Glutamatergic neuron (in vitro differentiated cells): ENCODE measurements around the gene WDTC1. TPM values are rescaled to one million over a fixed set of nuclear protein-coding genes. Genes with fewer than 3 reads are reported as not detected.
"Not testable (repeated sequence)": the region's sequence is repeated elsewhere in the genome, so short reads cannot be mapped to it uniquely, and the experiment has no call there.

Experiments
- DNase-seq: peaks from one replicate; pipeline ENCODE4 v3.0.0; 2022
- H3K27ac Mint-ChIP-seq: one replicate; pipeline ENCODE4 v1.8.0; 2020; ENCODE audit warnings: mild to moderate bottlenecking, mixed read lengths, inconsistent platforms; ENCODE audit not compliant: unreplicated experiment
- H3K27me3 Mint-ChIP-seq: one replicate; pipeline ENCODE4 v1.8.0; 2020; ENCODE audit warnings: mild to moderate bottlenecking, moderate library complexity, mixed read lengths, inconsistent platforms; ENCODE audit not compliant: unreplicated experiment
- H3K36me3 Mint-ChIP-seq: one replicate; pipeline ENCODE4 v1.8.0; 2020; ENCODE audit warnings: mild to moderate bottlenecking, mixed read lengths, inconsistent platforms; ENCODE audit not compliant: unreplicated experiment
- H3K4me1 Mint-ChIP-seq: one replicate; pipeline ENCODE4 v1.8.0; 2020; ENCODE audit warnings: mild to moderate bottlenecking, low read depth, mixed read lengths, inconsistent platforms; ENCODE audit not compliant: unreplicated experiment
- H3K4me3 Mint-ChIP-seq: one replicate; pipeline ENCODE4 v1.8.0; 2020; ENCODE audit warnings: mild to moderate bottlenecking, mixed read lengths, inconsistent platforms; ENCODE audit not compliant: unreplicated experiment
- H3K9me3 Mint-ChIP-seq: one replicate; pipeline ENCODE4 v1.8.0; 2020; ENCODE audit warnings: mild to moderate bottlenecking, moderate library complexity, mixed read lengths, inconsistent platforms; ENCODE audit not compliant: unreplicated experiment
- total RNA-seq: library from RNA; stranded (reverse); fragmentation: NEBNext Ultra II Directional; extraction: Animal tissue kit (Norgen Biotek cat#: 25700); gene quantifications from one replicate; pipeline ENCODE4 v1.2.1, GENCODE V29; 2021; ENCODE audit not compliant: unreplicated experiment
- TF ChIP-seq, protein P1 (sequence below): fragments of 200-600 bp; sonication (generic); IDR thresholded peaks from one replicate; pipeline ENCODE4 v1.5.0; 2021; ENCODE audit not compliant: partially characterized antibody, unreplicated experiment

The WDTC1 gene
- total RNA-seq, 1 donor from 2014 or later, result 49.4 TPM

DNA sequence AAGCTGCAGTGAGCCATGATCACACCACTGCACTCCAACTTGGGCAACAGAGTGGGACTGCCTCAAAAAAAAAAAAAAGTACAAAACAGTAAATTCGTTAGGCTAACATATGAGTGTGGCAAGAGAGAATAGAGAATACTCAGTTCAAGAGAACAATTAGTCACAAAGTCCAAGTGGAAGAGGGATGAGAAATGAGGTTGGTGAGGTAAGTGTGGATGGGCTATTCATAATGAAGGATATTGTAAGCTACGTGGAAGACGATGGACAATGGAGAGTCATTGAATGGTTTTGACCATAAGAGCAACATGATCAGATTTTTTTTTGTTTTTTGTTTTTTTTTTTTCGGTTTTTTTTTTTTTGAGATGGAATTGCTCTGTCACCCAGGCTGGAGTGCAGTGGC is 34.8 kb downstream of the WDTC1 start:
- Mint-ChIP-seq H3K36me3 (peaks cover 5% of the 10 kb centered on the region), H3K27me3 (peaks cover 4% of the 10 kb centered on the region), H3K4me3 (no peak overlapping the region), H3K9me3 (no peaks in the 10 kb centered on the region), H3K27ac (no peak overlapping the region), H3K4me1 (no peaks in the 10 kb centered on the region)
- no peak for DNase-seq
- TF ChIP-seq, protein P1, sequence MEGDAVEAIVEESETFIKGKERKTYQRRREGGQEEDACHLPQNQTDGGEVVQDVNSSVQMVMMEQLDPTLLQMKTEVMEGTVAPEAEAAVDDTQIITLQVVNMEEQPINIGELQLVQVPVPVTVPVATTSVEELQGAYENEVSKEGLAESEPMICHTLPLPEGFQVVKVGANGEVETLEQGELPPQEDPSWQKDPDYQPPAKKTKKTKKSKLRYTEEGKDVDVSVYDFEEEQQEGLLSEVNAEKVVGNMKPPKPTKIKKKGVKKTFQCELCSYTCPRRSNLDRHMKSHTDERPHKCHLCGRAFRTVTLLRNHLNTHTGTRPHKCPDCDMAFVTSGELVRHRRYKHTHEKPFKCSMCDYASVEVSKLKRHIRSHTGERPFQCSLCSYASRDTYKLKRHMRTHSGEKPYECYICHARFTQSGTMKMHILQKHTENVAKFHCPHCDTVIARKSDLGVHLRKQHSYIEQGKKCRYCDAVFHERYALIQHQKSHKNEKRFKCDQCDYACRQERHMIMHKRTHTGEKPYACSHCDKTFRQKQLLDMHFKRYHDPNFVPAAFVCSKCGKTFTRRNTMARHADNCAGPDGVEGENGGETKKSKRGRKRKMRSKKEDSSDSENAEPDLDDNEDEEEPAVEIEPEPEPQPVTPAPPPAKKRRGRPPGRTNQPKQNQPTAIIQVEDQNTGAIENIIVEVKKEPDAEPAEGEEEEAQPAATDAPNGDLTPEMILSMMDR, result no peak

DNA sequence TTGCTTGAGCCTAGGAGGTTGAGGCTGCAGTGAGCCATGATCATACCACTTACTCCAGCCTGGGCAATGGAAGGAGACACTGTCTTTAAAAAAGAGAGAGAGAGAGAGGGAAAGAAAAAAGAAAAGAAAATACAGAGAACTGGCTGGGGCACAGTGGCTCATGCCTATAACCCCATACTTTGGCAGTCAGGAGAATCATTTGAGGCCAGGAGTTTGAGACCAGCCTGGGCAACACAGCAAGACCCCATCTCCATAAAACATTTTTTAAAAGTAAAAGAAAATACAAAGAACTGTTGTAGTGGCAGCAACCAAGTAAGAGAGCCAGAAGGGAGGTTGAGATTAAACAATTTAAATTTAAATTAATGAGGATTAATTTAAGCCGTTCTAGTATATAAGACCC is 39.8 kb downstream of the WDTC1 start:
- Mint-ChIP-seq H3K9me3 (peaks cover 9% of the 10 kb centered on the region), H3K4me1 (no peaks in the 10 kb centered on the region), H3K27ac (no peak overlapping the region), H3K27me3 (peaks cover 4% of the 10 kb centered on the region), H3K4me3 (no peak overlapping the region), H3K36me3 (peaks cover 26% of the 10 kb centered on the region)
- no peak for DNase-seq
- TF ChIP-seq, protein P1, result no peak

DNA sequence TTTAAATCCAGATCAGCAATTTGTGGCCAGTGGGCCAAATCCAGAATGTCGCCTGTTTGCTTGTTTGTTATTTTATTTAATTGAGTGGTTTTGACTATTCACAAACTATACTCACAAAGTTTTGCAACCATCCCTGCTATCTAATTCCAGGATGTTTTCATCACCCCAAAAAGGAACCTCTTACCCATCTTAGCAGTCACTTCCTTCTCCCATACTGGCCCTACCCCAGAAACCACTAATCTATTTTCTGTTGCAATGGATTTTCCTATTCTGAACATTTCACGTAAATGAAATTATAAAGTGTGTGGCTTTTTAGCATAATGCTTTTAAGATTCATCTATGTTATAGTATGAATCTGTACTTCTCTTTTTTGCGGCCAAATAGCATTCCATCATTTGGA is 41.3 kb downstream of the WDTC1 start:
- H3K4me3 Mint-ChIP-seq, result no peak overlapping the region
- peaks cover 9% of the 10 kb centered on the region for H3K9me3 Mint-ChIP-seq
- DNase-seq, result no peak
- peaks cover 23% of the 10 kb centered on the region for H3K36me3 Mint-ChIP-seq
- TF ChIP-seq, protein P1, result no peak
- no peaks in the 10 kb centered on the region for H3K4me1 Mint-ChIP-seq
- H3K27ac Mint-ChIP-seq, result no peak overlapping the region
- peaks cover 3% of the 10 kb centered on the region for H3K27me3 Mint-ChIP-seq

DNA sequence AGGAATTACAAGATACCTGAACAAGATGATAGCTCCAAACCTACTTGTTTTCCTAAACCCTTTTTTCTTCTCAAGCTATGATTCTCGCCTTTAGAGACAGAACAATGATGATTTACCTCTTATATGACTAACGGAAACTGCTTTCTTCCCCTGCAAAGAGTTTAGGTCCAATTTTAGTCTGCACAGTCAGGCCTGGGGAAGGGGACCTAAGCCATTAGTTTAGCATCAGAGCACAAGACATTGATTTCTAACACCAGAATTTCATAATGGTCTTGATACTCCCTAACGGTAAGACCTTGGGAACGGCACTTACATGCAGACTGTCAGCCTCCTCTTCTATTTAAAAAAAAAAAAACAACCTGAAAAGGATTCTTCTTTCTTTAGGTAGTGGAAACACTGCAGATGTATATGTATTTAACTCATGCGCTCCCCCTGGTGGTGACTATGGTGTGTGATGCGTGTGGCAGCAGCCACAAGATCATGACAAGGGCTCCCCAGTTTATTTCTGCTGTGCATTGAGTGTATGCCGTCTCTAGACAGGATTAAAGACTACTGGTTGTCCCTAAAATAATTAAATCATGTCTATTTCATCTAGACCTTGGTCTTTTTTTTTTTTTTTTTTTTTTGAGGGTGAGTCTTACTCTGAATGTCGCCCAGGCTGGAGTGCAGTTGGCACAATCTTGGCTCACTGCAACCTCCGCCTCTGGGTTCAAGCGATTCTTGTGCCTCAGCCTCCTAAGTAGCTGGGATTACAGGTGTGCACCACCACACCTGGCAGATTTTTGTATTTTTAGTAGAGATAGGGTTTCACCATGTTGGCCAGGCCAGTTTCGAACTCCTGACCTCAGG is 50.2 kb downstream of the WDTC1 start:
- Mint-ChIP-seq H3K27me3 (peaks cover 6% of the 10 kb centered on the region), H3K4me3 (no peak overlapping the region), H3K4me1 (peaks cover 8% of the 10 kb centered on the region), H3K9me3 (peaks cover 3% of the 10 kb centered on the region), H3K27ac (no peak overlapping the region), H3K36me3 (no peaks in the 10 kb centered on the region)
- TF ChIP-seq, protein P1, result peak; percentile 88
- peak; percentile 90 for DNase-seq

DNA sequence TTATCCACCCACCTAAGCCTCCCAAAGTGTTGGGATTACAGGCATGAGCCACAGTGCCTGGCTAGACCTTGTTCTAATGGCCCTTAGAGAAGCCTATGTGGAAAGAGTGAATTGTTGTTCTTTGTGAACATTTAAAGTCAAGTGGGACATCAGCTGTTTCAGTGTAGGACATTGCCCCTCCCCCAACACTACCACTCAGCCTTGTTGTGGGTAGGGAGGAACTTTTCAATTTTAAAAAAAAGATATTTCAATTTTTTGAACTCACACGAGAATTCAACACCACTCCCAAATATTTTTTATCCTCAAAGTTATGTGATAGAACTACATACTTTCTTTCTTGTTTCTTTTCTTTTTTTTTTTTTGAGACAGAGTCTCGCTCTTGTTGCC is 50.8 kb downstream of the WDTC1 start:
- peaks cover 1% of the 10 kb centered on the region for H3K36me3 Mint-ChIP-seq
- TF ChIP-seq, protein P1, result no peak
- peaks cover 6% of the 10 kb centered on the region for H3K27me3 Mint-ChIP-seq
- H3K4me1 Mint-ChIP-seq, result peaks cover 8% of the 10 kb centered on the region
- no peak for DNase-seq
- no peak overlapping the region for H3K27ac Mint-ChIP-seq
- no peak overlapping the region for H3K4me3 Mint-ChIP-seq
- peaks cover 4% of the 10 kb centered on the region for H3K9me3 Mint-ChIP-seq

DNA sequence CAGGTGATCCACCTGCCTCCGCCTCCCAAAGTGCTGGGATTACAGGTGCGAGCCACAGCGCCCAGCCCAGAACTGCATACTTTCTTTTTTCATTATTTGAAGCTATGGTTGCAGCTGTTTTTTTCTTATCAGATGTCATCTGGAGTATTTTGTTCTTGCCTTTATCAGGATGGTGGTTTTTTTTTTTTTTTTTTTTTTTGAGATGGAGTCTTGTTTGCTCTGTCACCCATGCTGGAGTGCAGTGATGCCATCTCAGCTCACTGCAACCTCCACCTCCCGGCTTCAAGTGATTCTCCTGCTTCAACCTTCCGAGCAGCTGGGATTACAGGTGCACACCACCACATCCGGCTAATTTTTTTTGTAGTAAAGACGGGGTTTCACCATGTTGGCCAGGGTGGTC is 51.4 kb downstream of the WDTC1 start:
- H3K4me3 Mint-ChIP-seq, H3K9me3 Mint-ChIP-seq, H3K27me3 Mint-ChIP-seq, H3K36me3 Mint-ChIP-seq, H3K27ac Mint-ChIP-seq, DNase-seq, H3K4me1 Mint-ChIP-seq: not testable (repeated sequence)

DNA sequence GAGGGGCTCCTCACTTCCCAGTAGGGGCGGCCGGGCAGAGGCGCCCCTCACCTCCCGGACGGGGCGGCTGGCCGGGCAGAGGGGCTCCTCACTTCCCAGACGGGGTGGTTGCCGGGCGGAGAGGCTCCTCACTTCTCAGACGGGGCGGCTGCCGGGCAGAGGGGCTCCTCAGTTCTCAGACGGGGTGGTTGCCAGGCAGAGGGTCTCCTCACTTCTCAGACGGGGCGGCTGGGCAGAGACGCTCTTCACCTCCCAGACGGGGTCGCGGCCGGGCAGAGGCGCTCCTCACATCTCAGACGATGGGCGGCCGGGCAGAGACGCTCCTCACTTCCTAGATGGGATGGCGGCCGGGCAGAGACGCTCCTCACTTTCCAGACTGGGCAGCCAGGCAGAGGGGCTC is 54.7 kb downstream of the WDTC1 start:
- H3K27ac Mint-ChIP-seq, H3K4me1 Mint-ChIP-seq, H3K4me3 Mint-ChIP-seq, H3K27me3 Mint-ChIP-seq, H3K9me3 Mint-ChIP-seq, H3K36me3 Mint-ChIP-seq, DNase-seq: not testable (repeated sequence)
